Measurements from ENCODE around the gene NIT1. TPM values are rescaled to one million over a fixed set of nuclear protein-coding genes. Genes with fewer than 3 reads are reported as not detected.

NIT1 gene
- total RNA-seq, 2 donors from 2014 or later, result 59.0 to 82.9 TPM

Other genes with a start within 250 kb of the NIT1 start
- gene ITLN1, start 232.9 kb upstream of the NIT1 start, total RNA-seq, result not detected
- not detected for gene ITLN2, start 163.3 kb upstream of the NIT1 start, total RNA-seq
- gene F11R, start 97.0 kb upstream of the NIT1 start, total RNA-seq, result 10 to 100 TPM; 26.0 to 63.6 TPM
- 10 to 100 TPM; 59.3 to 66.8 TPM for gene TSTD1, start 79.1 kb upstream of the NIT1 start, total RNA-seq
- 10 to 100 TPM; 50.8 to 90.6 TPM for gene USF1, start 72.1 kb upstream of the NIT1 start, total RNA-seq
- 100 to 1,000 TPM; 116 to 180 TPM for gene ARHGAP30, start 48.2 kb upstream of the NIT1 start, total RNA-seq
- under 1 TPM in 1 of 2 donors, not detected in 1; 0.16 TPM for gene NECTIN4, start 28.5 kb upstream of the NIT1 start, total RNA-seq
- gene KLHDC9, start 19.7 kb upstream of the NIT1 start, total RNA-seq, result 1 to 10 TPM in 1 of 2 donors, not detected in 1; 2.2 TPM
- gene PFDN2, start 68 bp upstream of the NIT1 start, total RNA-seq, result 100 to 1,000 TPM in 1 of 2 donors, 10 to 100 TPM in 1; 95.3 to 156 TPM
- 10 to 100 TPM; 40.1 to 41.8 TPM for gene DEDD, start 14.6 kb downstream of the NIT1 start, total RNA-seq
- 100 to 1,000 TPM in 1 of 2 donors, 10 to 100 TPM in 1; 95.8 to 239 TPM for gene UFC1, start 35.9 kb downstream of the NIT1 start, total RNA-seq
- gene USP21, start 41.4 kb downstream of the NIT1 start, total RNA-seq, result 10 to 100 TPM; 30.3 to 60.3 TPM
- gene PPOX, start 48.3 kb downstream of the NIT1 start, total RNA-seq, result 10 to 100 TPM; 28.2 to 41.0 TPM
- gene B4GALT3, start 59.4 kb downstream of the NIT1 start, total RNA-seq, result 10 to 100 TPM; 39.0 to 92.4 TPM
- 1 to 10 TPM; 2.7 to 4.2 TPM for gene ADAMTS4, start 80.9 kb downstream of the NIT1 start, total RNA-seq
- gene NDUFS2, start 84.3 kb downstream of the NIT1 start, total RNA-seq, result 100 to 1,000 TPM; 115 to 126 TPM
- gene FCER1G, start 97.2 kb downstream of the NIT1 start, total RNA-seq, result 1 to 10 TPM in 1 of 2 donors, under 1 TPM in 1; 0.49 to 7.4 TPM
- gene APOA2, start 105.5 kb downstream of the NIT1 start, total RNA-seq, result not detected
- 10 to 100 TPM; 13.3 to 17.7 TPM for gene TOMM40L, start 108.0 kb downstream of the NIT1 start, total RNA-seq
- gene NR1I3, start 120.1 kb downstream of the NIT1 start, total RNA-seq, result not detected
- gene PCP4L1, start 140.6 kb downstream of the NIT1 start, total RNA-seq, result under 1 TPM in 1 of 2 donors, not detected in 1; 0.97 TPM
- gene MPZ, start 191.9 kb downstream of the NIT1 start, total RNA-seq, result 1 to 10 TPM; 6.4 to 7.1 TPM
- gene SDHC, start 196.3 kb downstream of the NIT1 start, total RNA-seq, result 100 to 1,000 TPM; 179 to 207 TPM
- gene CFAP126, start 249.8 kb downstream of the NIT1 start, total RNA-seq, result not detected

All from activated naive CD4-positive, alpha-beta T cell treated with anti-CD3 and anti-CD28 coated beads, Interleukin-2, amount 50 U/mL, for 72 hours (primary cell).